Measurements from ENCODE around the gene PKNOX2.

DNA sequence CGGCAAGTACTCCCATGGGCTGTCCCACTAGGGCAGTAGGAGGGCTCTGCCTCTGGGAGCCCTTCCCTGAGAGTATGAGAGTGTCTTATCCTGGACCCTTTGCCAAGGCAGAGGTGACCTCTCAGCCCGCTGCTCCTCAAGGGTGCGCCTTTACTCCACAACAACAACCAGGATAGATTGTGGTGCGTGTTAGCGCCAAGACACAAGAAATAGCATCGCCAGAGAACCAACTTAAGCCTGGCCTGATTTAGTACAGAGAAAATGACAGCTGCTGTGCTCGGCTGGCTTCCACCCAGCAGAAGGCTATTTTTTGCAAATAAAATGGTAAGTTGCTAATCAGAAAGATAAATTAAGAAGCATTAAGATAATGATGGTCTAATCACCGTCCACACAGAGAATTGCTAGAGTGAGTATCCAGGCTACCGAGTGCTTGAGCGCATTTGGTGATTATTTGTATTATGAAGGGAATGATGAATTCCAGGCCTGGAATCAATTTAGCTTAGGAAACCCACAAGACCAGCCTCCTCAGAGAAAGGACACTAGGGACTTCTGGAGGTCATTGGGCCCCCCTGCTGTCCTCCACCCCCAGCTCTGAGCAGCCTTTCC, 119.8 kb downstream of the PKNOX2 start:
- TF ChIP-seq CTCF (IDR thresholded peaks at IDR 0.05; ENCODE audit: low read length) (no peak), EZH2 (optimal IDR thresholded peaks at IDR 0.05; ENCODE audit: low read depth, low read length) (no peak), EZH2phosphoT487 (IDR thresholded peaks at IDR 0.05; ENCODE audit: low read length) (no peak)
